ENCODE data around the gene TENM4.

- TF ChIP-seq RFX5 (IDR thresholded peaks at IDR 0.05; ENCODE audit: borderline replicate concordance, low read depth, low read length), result no peak
- no peak for TF ChIP-seq MAFK (IDR thresholded peaks at IDR 0.05; ENCODE audit: low read depth, low read length)
- TF ChIP-seq POLR2AphosphoS5 (IDR thresholded peaks at IDR 0.05; ENCODE audit: low read depth, low read length), result no peak
- no peak for TF ChIP-seq CTCF (IDR thresholded peaks at IDR 0.05; ENCODE audit: control extremely low read depth in 1 of 3, insufficient read depth in 1 of 3, low read depth in 1 of 3, low read length in 3 of 3)
- TF ChIP-seq POLR2A (IDR thresholded peaks at IDR 0.05; ENCODE audit: control extremely low read depth in 1 of 2, low read depth in 2 of 2, low read length in 2 of 2), result no peak
- no peak for TF ChIP-seq TAF1 (IDR thresholded peaks at IDR 0.05; ENCODE audit: low read depth, low read length)
- TF ChIP-seq SP2 (IDR thresholded peaks at IDR 0.05; ENCODE audit: low read length), result no peak
- TF ChIP-seq TBP (IDR thresholded peaks at IDR 0.05; ENCODE audit: low read depth, low read length), result no peak
- TF ChIP-seq KDM1A (IDR thresholded peaks at IDR 0.05; ENCODE audit: borderline replicate concordance, low read length), result no peak
- no peak for TF ChIP-seq GTF2F1 (IDR thresholded peaks at IDR 0.05; ENCODE audit: borderline replicate concordance, low read depth, low read length)
- TF ChIP-seq NRF1 (IDR thresholded peaks at IDR 0.05; ENCODE audit: low read depth, low read length), result no peak
- no peak for TF ChIP-seq ZNF274 (IDR thresholded peaks at IDR 0.05; ENCODE audit: borderline replicate concordance, extremely low read depth, low read length)
Measured at GRCh38 chr11:78649361-78650215, 791.2 kb downstream of the TENM4 start.
